ENCODE results near the gene HSPD1.

DNA sequence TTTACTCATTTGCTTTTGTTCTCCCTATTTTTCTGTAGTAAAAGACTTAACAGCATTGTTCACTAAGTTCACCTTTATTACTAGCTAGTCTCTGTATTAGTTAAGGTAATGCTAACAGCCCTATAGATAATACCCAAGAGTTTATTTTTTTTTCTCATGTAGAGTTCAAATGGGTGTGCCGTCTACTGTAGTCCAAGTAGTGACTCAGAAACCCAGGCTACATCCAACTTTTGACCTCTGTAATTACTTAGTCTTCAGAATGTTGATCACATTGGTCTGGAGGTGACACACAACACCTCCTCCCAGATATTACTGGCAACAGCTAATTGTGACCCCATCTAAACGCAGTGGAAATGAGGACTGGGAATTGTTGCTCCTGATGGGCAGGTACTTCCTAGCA is 38.6 kb downstream of the HSPD1 start:
- TF ChIP-seq, protein P1, sequence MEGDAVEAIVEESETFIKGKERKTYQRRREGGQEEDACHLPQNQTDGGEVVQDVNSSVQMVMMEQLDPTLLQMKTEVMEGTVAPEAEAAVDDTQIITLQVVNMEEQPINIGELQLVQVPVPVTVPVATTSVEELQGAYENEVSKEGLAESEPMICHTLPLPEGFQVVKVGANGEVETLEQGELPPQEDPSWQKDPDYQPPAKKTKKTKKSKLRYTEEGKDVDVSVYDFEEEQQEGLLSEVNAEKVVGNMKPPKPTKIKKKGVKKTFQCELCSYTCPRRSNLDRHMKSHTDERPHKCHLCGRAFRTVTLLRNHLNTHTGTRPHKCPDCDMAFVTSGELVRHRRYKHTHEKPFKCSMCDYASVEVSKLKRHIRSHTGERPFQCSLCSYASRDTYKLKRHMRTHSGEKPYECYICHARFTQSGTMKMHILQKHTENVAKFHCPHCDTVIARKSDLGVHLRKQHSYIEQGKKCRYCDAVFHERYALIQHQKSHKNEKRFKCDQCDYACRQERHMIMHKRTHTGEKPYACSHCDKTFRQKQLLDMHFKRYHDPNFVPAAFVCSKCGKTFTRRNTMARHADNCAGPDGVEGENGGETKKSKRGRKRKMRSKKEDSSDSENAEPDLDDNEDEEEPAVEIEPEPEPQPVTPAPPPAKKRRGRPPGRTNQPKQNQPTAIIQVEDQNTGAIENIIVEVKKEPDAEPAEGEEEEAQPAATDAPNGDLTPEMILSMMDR (IDR thresholded peaks at IDR 0.05 in 4 of 5, conservative IDR thresholded peaks at IDR 0.05 in 1 of 5), result no peak
- no peak for TF ChIP-seq POLR2A (IDR thresholded peaks at IDR 0.05)
